GM06990 (cell line): ENCODE data around the gene RAB38.

Source experiments
- DNase-seq: peaks from one replicate; pipeline ENCODE4 v3.0.0-alpha.2; 2011; ENCODE audit not compliant: insufficient read length; ENCODE audit errors: extremely low read depth
- H3K27me3 ChIP-seq: replicated peaks from 2 replicates; pipeline ENCODE4 v1.6.0; 2011; ENCODE audit warnings: low read length; ENCODE audit not compliant: control insufficient read depth, insufficient read depth
- H3K36me3 ChIP-seq: 2 replicates; pipeline ENCODE4 v1.5.1; 2011; ENCODE audit warnings: low read length; ENCODE audit not compliant: control insufficient read depth, insufficient read depth
- H3K4me3 ChIP-seq: replicated peaks from 2 replicates; pipeline ENCODE4 v1.5.1; 2011; ENCODE audit warnings: low read depth, mild to moderate bottlenecking, control low read depth, low read length
- TF ChIP-seq, protein P1 (sequence below): IDR thresholded peaks from 2 replicates; pipeline ENCODE4 v1.5.1; 2011; ENCODE audit warnings: low read length, control low read depth, mild to moderate bottlenecking, inconsistent platforms; ENCODE audit not compliant: insufficient read depth, poor library complexity, severe bottlenecking

RAB38 gene

GRCh38 chr11:88193278-88193677 is 18.0 kb upstream of the RAB38 start:
- Histone ChIP-seq H3K27me3 (no peaks in the 10 kb centered on the region), H3K36me3 (no peaks in the 10 kb centered on the region), H3K4me3 (no peak overlapping the region)
- peak; percentile 24 for DNase-seq
- TF ChIP-seq, protein P1, sequence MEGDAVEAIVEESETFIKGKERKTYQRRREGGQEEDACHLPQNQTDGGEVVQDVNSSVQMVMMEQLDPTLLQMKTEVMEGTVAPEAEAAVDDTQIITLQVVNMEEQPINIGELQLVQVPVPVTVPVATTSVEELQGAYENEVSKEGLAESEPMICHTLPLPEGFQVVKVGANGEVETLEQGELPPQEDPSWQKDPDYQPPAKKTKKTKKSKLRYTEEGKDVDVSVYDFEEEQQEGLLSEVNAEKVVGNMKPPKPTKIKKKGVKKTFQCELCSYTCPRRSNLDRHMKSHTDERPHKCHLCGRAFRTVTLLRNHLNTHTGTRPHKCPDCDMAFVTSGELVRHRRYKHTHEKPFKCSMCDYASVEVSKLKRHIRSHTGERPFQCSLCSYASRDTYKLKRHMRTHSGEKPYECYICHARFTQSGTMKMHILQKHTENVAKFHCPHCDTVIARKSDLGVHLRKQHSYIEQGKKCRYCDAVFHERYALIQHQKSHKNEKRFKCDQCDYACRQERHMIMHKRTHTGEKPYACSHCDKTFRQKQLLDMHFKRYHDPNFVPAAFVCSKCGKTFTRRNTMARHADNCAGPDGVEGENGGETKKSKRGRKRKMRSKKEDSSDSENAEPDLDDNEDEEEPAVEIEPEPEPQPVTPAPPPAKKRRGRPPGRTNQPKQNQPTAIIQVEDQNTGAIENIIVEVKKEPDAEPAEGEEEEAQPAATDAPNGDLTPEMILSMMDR = no peak

DNA sequence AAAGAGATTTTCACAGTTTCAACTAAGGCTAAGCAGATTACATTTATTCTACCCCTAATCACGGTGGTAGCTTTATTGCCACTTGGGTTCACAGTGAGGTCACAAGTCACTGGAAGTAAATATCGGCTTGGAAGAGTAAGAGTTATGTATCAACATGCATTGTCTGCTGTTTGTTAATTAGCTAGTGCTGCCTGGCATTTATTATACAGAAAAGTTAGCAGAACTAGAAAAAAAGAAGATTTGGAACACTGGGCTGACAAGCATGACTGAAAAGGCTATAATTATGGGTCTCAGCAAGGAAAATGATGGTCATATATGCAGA is 13.7 kb upstream of the RAB38 start:
- Histone ChIP-seq H3K36me3 (no peaks in the 10 kb centered on the region), H3K4me3 (no peak overlapping the region), H3K27me3 (no peaks in the 10 kb centered on the region)
- TF ChIP-seq, protein P1 = no peak
- no peak for DNase-seq

GRCh38 chr11:88188251-88188931 is 13.1 kb upstream of the RAB38 start:
- no peak for DNase-seq
- TF ChIP-seq, protein P1 = no peak

DNA sequence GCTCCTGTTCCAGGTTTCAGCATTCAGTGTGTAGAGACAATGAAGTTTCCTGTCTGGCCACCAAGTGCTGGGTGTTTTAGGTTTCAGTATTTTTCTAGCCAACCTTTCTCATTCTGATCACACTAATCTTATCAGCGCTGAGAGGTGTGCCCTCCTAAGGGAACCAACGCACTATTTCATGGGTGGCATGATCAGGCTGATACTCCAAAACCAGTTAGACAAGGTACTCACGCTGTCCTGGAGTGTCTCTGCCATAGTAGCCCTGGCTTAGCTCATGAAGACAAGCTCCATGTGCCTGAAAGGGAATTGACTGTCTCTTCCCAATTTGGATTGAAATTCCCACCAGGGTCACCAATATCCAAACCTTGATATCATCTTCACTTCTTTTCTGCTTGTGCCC is 8.0 kb upstream of the RAB38 start:
- no peak overlapping the region for H3K4me3 ChIP-seq
- TF ChIP-seq, protein P1 = no peak
- no peak for DNase-seq

More at GRCh38 chr11:88188251-88188931, 13.1 kb upstream of the RAB38 start:
- no peaks in the 10 kb centered on the region for H3K27me3 ChIP-seq
- no peak overlapping the region for H3K4me3 ChIP-seq
- H3K36me3 ChIP-seq = no peaks in the 10 kb centered on the region

DNA sequence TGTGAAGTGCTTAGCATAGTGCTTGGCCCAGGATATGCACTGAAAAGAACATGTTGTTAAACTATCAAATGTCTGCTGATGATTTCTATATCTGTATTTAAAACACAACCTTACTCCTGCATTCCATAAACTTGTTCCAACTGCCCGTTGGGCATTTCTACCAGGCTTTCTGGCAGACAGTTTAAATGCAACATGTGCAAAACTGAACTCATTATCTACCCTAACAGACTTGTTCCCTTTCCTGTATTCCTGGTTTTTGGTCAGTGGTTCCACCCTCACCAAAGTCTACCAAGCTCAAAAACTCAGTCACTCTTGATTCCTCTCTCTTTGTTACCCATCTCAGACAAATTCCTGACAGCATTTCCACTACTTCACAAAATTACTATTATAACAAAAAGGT is 6.5 kb upstream of the RAB38 start:
- no peaks in the 10 kb centered on the region for H3K36me3 ChIP-seq
- H3K4me3 ChIP-seq = no peak overlapping the region
- TF ChIP-seq, protein P1 = no peak
- H3K27me3 ChIP-seq = no peaks in the 10 kb centered on the region
- no peak for DNase-seq

More for the DNA sequence above, 8.0 kb upstream of the RAB38 start:
- no peaks in the 10 kb centered on the region for H3K36me3 ChIP-seq
- H3K27me3 ChIP-seq = no peaks in the 10 kb centered on the region
